WI38 (cell line): ENCODE measurements around the gene PDAP1.

Experiments
- H3K4me3 ChIP-seq: 2 replicates; pipeline ENCODE4 v1.5.1; 2011; ENCODE audit warnings: low read depth, mild to moderate bottlenecking, control low read depth, low read length
- TF ChIP-seq, protein P1 (sequence below): IDR thresholded peaks from 2 replicates; pipeline ENCODE4 v1.5.1; 2012; ENCODE audit warnings: low read depth, mild to moderate bottlenecking, control low read depth, low read length

The PDAP1 gene

DNA sequence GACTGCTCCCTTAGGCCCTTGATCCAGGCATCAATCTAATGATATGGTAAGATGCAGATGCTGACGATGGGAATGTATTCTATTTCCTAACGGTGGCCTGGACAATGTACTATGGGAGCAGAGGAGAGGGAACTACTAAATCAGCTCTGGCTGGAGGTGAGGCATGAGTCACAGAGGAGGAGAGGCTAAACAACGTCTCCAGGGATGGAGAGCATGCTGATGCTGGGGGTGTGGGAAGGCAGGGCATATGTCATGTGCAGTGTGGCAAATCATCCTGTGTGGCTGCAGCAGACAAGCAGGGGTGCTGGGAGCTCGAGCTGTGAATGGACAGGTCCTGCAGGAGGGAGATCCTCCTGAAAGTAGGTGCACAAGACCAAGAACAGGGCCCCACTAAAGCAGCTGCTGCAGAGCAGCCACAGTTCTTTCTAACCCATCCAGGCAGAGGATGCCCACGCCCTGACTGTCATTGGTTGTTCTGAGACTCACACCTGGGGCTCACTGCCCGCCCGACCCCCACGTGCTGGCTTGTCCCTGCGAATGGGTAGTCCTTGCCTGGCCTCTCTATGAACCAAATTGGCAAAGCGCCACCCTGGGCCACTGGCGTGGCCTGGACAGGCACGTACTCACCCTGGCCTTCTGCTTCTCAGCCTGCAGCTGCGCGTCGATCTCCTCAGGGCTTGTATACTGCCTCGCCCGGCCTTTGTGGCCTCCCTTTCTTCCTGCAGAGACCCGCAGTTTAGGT is 4.0 kb downstream of the PDAP1 start:
- TF ChIP-seq, protein P1, sequence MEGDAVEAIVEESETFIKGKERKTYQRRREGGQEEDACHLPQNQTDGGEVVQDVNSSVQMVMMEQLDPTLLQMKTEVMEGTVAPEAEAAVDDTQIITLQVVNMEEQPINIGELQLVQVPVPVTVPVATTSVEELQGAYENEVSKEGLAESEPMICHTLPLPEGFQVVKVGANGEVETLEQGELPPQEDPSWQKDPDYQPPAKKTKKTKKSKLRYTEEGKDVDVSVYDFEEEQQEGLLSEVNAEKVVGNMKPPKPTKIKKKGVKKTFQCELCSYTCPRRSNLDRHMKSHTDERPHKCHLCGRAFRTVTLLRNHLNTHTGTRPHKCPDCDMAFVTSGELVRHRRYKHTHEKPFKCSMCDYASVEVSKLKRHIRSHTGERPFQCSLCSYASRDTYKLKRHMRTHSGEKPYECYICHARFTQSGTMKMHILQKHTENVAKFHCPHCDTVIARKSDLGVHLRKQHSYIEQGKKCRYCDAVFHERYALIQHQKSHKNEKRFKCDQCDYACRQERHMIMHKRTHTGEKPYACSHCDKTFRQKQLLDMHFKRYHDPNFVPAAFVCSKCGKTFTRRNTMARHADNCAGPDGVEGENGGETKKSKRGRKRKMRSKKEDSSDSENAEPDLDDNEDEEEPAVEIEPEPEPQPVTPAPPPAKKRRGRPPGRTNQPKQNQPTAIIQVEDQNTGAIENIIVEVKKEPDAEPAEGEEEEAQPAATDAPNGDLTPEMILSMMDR = no peak
- no peak overlapping the region for H3K4me3 ChIP-seq

- TF ChIP-seq, protein P1 = no peak
- no peak overlapping the region for H3K4me3 ChIP-seq
These were observed 4.6 kb downstream of the PDAP1 start for GRCh38 chr7:99403764-99404163.

DNA sequence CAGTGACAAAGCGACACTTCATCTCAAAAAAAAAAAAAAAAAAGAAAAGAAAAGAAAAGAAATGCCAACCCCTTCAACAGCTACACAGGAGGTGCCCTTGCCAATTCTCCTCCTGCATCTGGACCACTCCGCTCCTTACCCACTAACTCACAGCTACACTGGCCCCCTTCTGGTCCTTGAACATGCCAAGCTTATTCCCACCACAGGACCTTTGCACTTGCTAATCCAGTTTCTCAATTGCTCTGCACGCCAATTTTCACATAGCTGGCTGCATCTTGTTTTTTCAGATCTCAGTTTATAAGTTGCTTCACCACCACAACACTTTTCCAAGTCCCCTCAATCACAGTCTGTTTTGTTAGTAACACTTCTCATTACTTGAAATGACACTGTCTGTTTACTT is 5.5 kb downstream of the PDAP1 start:
- TF ChIP-seq, protein P1 = no peak
- H3K4me3 ChIP-seq = no peak overlapping the region

GRCh38 chr7:99399597-99399996 is 8.8 kb downstream of the PDAP1 start:
- no peak overlapping the region for H3K4me3 ChIP-seq
- TF ChIP-seq, protein P1 = no peak

- TF ChIP-seq, protein P1 = no peak
- no peak overlapping the region for H3K4me3 ChIP-seq
These were observed 9.4 kb downstream of the PDAP1 start for GRCh38 chr7:99398891-99399445.

- no peak overlapping the region for H3K4me3 ChIP-seq
- TF ChIP-seq, protein P1 = no peak
These were observed 11.0 kb downstream of the PDAP1 start for GRCh38 chr7:99397297-99397983.
